ENCODE measurements around the gene RGS3. TPM values are rescaled to one million over a fixed set of nuclear protein-coding genes. Genes with fewer than 3 reads are reported as not detected.

The RGS3 gene
- total RNA-seq, 1 donor from 2014 or later: 26.3 TPM

DNA sequence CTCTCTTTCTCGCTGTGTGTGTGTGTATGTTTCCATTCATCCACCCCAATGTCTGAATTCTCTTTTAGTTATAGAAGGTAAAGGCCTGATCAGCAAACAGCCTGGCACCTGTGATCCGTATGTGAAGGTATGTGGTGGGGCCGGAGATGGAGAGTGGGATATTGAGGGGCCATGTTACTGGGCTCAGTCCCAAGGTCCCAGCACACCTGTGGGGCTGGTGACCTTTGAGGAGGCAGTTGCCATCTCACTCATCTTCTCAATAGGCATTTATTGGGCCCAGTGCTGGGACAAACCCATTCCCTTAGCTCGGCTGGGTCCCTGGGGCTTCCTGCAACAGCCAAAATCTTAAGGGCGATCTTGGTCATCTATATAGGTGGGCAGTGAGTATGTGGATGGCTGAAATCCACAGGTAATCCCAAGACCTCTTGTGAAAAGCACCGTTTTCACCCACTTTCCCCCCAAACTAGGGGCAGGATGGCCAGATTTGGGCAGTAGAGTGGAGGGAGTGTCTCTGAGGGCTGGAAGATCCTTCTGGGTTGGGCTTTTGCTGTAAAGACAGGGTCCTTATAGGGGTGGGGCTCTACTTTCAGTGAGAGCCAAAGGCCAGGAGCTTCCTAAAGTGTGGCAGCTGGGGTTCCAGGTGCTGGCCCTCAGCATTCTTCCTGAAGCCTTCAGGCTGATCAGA lies 19.6 kb downstream of the RGS3 start:
- DNase-seq (ENCODE audit: low spot score in 2 of 2, unreplicated experiment in 2 of 2): no peak
- H3K4me3 Mint-ChIP-seq: no peak overlapping the region
- H3K36me3 Mint-ChIP-seq: peaks cover 4% of the 10 kb centered on the region
- no peak overlapping the region for H3K27ac Mint-ChIP-seq
- H3K4me1 Mint-ChIP-seq: peaks cover 3% of the 10 kb centered on the region
- H3K27me3 Mint-ChIP-seq (ENCODE audit: low read depth): no peaks in the 10 kb centered on the region
- H3K9me3 Mint-ChIP-seq: no peaks in the 10 kb centered on the region
- TF ChIP-seq, protein P1, sequence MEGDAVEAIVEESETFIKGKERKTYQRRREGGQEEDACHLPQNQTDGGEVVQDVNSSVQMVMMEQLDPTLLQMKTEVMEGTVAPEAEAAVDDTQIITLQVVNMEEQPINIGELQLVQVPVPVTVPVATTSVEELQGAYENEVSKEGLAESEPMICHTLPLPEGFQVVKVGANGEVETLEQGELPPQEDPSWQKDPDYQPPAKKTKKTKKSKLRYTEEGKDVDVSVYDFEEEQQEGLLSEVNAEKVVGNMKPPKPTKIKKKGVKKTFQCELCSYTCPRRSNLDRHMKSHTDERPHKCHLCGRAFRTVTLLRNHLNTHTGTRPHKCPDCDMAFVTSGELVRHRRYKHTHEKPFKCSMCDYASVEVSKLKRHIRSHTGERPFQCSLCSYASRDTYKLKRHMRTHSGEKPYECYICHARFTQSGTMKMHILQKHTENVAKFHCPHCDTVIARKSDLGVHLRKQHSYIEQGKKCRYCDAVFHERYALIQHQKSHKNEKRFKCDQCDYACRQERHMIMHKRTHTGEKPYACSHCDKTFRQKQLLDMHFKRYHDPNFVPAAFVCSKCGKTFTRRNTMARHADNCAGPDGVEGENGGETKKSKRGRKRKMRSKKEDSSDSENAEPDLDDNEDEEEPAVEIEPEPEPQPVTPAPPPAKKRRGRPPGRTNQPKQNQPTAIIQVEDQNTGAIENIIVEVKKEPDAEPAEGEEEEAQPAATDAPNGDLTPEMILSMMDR (IDR thresholded peaks at IDR 0.05; ENCODE audit: unreplicated experiment): no peak

DNA sequence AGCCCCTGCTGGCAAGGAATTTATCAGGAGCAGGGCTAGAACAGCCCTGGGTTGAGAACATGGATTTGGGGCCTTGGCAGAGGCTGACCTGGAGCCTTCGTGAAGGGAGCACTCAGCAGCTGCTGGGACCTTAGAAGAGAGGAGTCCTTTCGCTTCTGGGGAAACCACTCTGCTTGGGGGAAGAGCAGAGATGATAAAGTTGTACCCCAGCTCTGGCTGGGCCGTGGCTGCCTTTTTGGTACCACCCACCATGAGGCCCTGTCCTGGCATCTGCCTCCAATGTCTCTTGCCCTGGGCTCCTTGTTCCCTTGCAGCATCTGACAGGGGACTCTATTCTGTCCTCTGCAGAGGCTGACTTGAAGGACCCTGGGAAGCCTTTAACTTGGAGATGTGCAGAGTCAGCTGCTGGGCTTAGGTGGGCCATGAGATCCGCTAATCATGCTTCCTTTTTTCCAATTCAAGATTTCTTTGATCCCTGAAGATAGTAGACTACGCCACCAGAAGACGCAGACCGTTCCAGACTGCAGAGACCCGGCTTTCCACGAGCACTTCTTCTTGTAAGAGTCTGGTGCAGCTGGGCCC lies 20.2 kb downstream of the RGS3 start:
- Mint-ChIP-seq H3K27ac (no peak overlapping the region), H3K4me3 (no peak overlapping the region), H3K27me3 (ENCODE audit: low read depth) (no peaks in the 10 kb centered on the region), H3K36me3 (peaks cover 4% of the 10 kb centered on the region), H3K4me1 (peaks cover 2% of the 10 kb centered on the region), H3K9me3 (no peaks in the 10 kb centered on the region)
- DNase-seq (ENCODE audit: low spot score in 2 of 2, unreplicated experiment in 2 of 2): no peak
- TF ChIP-seq, protein P1 (IDR thresholded peaks at IDR 0.05; ENCODE audit: unreplicated experiment): no peak

DNA sequence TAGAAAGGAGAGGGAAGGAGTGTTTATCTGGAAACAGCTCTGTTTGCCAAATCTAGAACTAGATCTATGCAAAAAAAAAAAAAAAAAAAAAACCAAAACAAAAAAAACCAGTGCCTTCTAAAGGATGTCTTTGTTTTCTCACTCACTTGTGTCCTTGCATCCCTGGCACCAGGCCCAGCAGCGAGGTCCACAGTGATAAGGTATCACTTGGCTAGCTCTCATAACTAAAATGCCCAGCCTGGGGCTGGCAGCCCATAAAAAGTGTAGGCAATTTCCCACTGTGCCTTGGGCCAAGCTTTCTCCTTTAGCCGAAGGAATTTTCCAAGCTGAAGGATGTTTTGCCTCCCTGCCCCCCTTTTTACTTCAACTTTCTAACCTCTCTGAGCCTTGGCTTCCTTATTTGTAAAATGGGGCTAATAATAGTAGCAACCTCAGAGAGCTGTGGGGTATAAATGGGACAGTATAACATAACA lies 20.8 kb downstream of the RGS3 start:
- H3K27me3 Mint-ChIP-seq (ENCODE audit: low read depth): no peaks in the 10 kb centered on the region
- no peaks in the 10 kb centered on the region for H3K9me3 Mint-ChIP-seq
- peaks cover 2% of the 10 kb centered on the region for H3K4me1 Mint-ChIP-seq
- DNase-seq (ENCODE audit: low spot score in 2 of 2, unreplicated experiment in 2 of 2): no peak
- TF ChIP-seq, protein P1 (IDR thresholded peaks at IDR 0.05; ENCODE audit: unreplicated experiment): no peak
- no peak overlapping the region for H3K27ac Mint-ChIP-seq
- H3K36me3 Mint-ChIP-seq: peaks cover 4% of the 10 kb centered on the region
- no peak overlapping the region for H3K4me3 Mint-ChIP-seq

DNA sequence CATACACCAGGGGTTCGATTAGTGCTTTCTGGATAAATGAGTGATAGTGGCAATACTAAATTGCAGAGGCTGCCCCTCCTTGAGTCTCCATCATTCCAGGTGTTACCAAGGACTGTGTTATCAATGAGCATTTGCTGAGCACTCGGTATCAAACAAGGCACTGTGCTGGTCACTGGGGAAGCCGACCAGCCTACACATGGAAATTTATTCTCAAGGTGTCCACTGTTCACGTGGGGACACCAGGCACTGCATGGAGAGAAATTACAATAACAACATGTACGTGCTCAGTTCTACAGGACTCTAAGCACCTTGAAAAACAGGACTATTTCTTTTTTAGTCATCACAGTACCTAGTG lies 22.2 kb downstream of the RGS3 start:
- no peak for DNase-seq (ENCODE audit: low spot score in 2 of 2, unreplicated experiment in 2 of 2)
- peaks cover 4% of the 10 kb centered on the region for H3K36me3 Mint-ChIP-seq
- no peak overlapping the region for H3K4me3 Mint-ChIP-seq
- H3K27me3 Mint-ChIP-seq (ENCODE audit: low read depth): no peaks in the 10 kb centered on the region
- H3K9me3 Mint-ChIP-seq: no peaks in the 10 kb centered on the region
- TF ChIP-seq, protein P1 (IDR thresholded peaks at IDR 0.05; ENCODE audit: unreplicated experiment): no peak
- H3K4me1 Mint-ChIP-seq: peaks cover 2% of the 10 kb centered on the region
- H3K27ac Mint-ChIP-seq: no peak overlapping the region

DNA sequence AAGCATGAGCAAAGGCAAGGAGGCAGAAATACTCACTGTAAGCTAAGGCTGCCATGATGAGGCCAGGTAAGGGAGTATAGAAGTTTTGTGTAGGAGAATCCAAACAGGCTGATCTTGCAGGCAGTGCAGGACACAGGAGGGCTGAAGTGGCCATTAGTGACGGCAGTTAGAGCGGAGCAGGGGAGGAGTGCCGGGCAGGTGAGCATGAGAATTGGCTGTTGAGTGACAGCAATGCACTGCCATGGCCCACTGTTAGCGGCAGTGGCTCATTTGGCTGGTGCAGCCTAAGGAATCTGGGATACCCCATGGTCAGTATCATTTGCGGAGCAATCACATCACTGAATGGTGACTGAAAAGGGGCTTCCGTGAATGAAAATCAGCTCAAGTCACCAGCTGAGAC lies 22.8 kb downstream of the RGS3 start:
- Mint-ChIP-seq H3K27me3 (ENCODE audit: low read depth) (no peaks in the 10 kb centered on the region), H3K4me1 (peaks cover 2% of the 10 kb centered on the region), H3K4me3 (no peak overlapping the region), H3K27ac (no peak overlapping the region), H3K9me3 (no peaks in the 10 kb centered on the region), H3K36me3 (peaks cover 4% of the 10 kb centered on the region)
- DNase-seq (ENCODE audit: low spot score in 2 of 2, unreplicated experiment in 2 of 2): no peak
- TF ChIP-seq, protein P1 (IDR thresholded peaks at IDR 0.05; ENCODE audit: unreplicated experiment): no peak
